MM.1S (cell line): ENCODE data around the gene CCDC188.

Experiments
- DNase-seq: peaks from one replicate; pipeline ENCODE4 v3.0.0-alpha.2; 2015
- H2AFZ ChIP-seq: fragments of 300-600 bp; sonication (generic); 2 replicates; pipeline ENCODE4 v1.6.0; 2016; ENCODE audit warnings: antibody characterized with exemption, low read length
- H3F3A ChIP-seq: fragments of 300-600 bp; sonication (generic); 2 replicates; pipeline ENCODE4 v1.6.1; 2016; ENCODE audit warnings: mild to moderate bottlenecking, antibody characterized with exemption, low read length, moderate library complexity, mixed read lengths; ENCODE audit not compliant: insufficient read depth
- H3K27ac ChIP-seq: fragments of 300-600 bp; sonication (generic); 2 replicates; pipeline ENCODE4 v1.5.1; 2016; ENCODE audit warnings: mild to moderate bottlenecking, low read length
- H3K27me3 ChIP-seq: fragments of 300-600 bp; sonication (generic); replicated peaks from 2 replicates; pipeline ENCODE4 v1.6.0; 2016; ENCODE audit warnings: low read length; ENCODE audit not compliant: insufficient read depth
- H3K36me3 ChIP-seq: fragments of 300-600 bp; sonication (generic); replicated peaks from 2 replicates; pipeline ENCODE4 v1.6.1; 2016; ENCODE audit warnings: mild to moderate bottlenecking, low read length, mixed read lengths; ENCODE audit not compliant: insufficient read depth
- H3K4me1 ChIP-seq: fragments of 300-600 bp; sonication (generic); 2 replicates; pipeline ENCODE4 v1.6.1; 2016; ENCODE audit warnings: low read length, mixed read lengths
- H3K4me2 ChIP-seq: fragments of 300-600 bp; sonication (generic); 2 replicates; pipeline ENCODE4 v1.6.0; 2016; ENCODE audit warnings: low read depth, low read length
- H3K4me3 ChIP-seq: fragments of 300-600 bp; sonication (generic); 2 replicates; pipeline ENCODE4 v1.5.1; 2016; ENCODE audit warnings: low read length, mixed read lengths
- H3K79me2 ChIP-seq: fragments of 300-600 bp; sonication (generic); 2 replicates; pipeline ENCODE4 v1.6.1; 2016; ENCODE audit warnings: mixed run types, low read length, mixed read lengths
- H3K9ac ChIP-seq: fragments of 300-600 bp; sonication (generic); 2 replicates; pipeline ENCODE4 v1.6.1; 2016; ENCODE audit warnings: low read length, mixed read lengths
- H3K9me2 ChIP-seq: fragments of 300-600 bp; sonication (generic); replicated peaks from 2 replicates; pipeline ENCODE4 v1.6.1; 2016; ENCODE audit warnings: mild to moderate bottlenecking, low read length, mixed read lengths; ENCODE audit not compliant: insufficient read depth
- H3K9me3 ChIP-seq: fragments of 300-600 bp; sonication (generic); replicated peaks from 2 replicates; pipeline ENCODE4 v1.6.1; 2016; ENCODE audit warnings: mild to moderate bottlenecking, low read length, mixed read lengths; ENCODE audit not compliant: insufficient read depth
- H4K20me1 ChIP-seq: fragments of 300-600 bp; sonication (generic); 2 replicates; pipeline ENCODE4 v1.6.1; 2016; ENCODE audit warnings: mild to moderate bottlenecking, low read length, moderate library complexity, mixed read lengths; ENCODE audit not compliant: insufficient read depth
- CTCF ChIP-seq: fragments of 300-600 bp; sonication (generic); IDR thresholded peaks from 2 replicates; pipeline ENCODE4 v1.5.1; 2016; ENCODE audit warnings: antibody characterized with exemption, low read length, mixed read lengths
- EZH2 ChIP-seq: fragments of 300-600 bp; sonication (generic); optimal IDR thresholded peaks from 2 replicates; pipeline ENCODE3; 2017; ENCODE audit warnings: low read depth, mild to moderate bottlenecking, antibody characterized with exemption, low read length, mixed read lengths
- EZH2phosphoT487 ChIP-seq: fragments of 300-600 bp; sonication (generic); IDR thresholded peaks from 2 replicates; pipeline ENCODE4 v1.6.1; 2018; ENCODE audit warnings: antibody characterized with exemption, low read length

CCDC188 gene

GRCh38 chr22:20156611-20157429, 6.0 kb upstream of the CCDC188 start:
- no peaks in the 10 kb centered on the region for H3K4me1 ChIP-seq
- no peak overlapping the region for H3K4me3 ChIP-seq
- no peaks in the 10 kb centered on the region for H3K79me2 ChIP-seq
- no peak overlapping the region for H3K4me2 ChIP-seq
- no peak overlapping the region for H3K9ac ChIP-seq
- peaks cover 84% of the 10 kb centered on the region for H3K27me3 ChIP-seq
- no peak for TF ChIP-seq EZH2phosphoT487
- no peak for TF ChIP-seq EZH2
- TF ChIP-seq CTCF, result peak; percentile 97
- peak; percentile 67 for DNase-seq
- H3F3A ChIP-seq, result no peaks in the 10 kb centered on the region
- H3K36me3 ChIP-seq, result no peaks in the 10 kb centered on the region
- no peaks in the 10 kb centered on the region for H4K20me1 ChIP-seq
- H2AFZ ChIP-seq, result no peak overlapping the region
- H3K9me3 ChIP-seq, result no peaks in the 10 kb centered on the region
- H3K9me2 ChIP-seq, result no peaks in the 10 kb centered on the region
- H3K27ac ChIP-seq, result no peak overlapping the region

GRCh38 chr22:20156042-20156389, 5.2 kb upstream of the CCDC188 start:
- Histone ChIP-seq H3K9me2 (no peaks in the 10 kb centered on the region), H3K4me2 (no peak overlapping the region)
- no peak for TF ChIP-seq CTCF
- no peak for TF ChIP-seq EZH2phosphoT487
- TF ChIP-seq EZH2, result no peak

GRCh38 chr22:20155330-20156041, 4.6 kb upstream of the CCDC188 start:
- H4K20me1 ChIP-seq, result no peaks in the 10 kb centered on the region
- no peak for TF ChIP-seq EZH2
- TF ChIP-seq CTCF, result no peak
- no peak for TF ChIP-seq EZH2phosphoT487
- no peaks in the 10 kb centered on the region for H3K79me2 ChIP-seq
- H3F3A ChIP-seq, result no peaks in the 10 kb centered on the region
- H2AFZ ChIP-seq, result no peak overlapping the region
- peaks cover 81% of the 10 kb centered on the region for H3K27me3 ChIP-seq
- no peak overlapping the region for H3K4me3 ChIP-seq
- no peak overlapping the region for H3K9ac ChIP-seq
- H3K4me1 ChIP-seq, result no peaks in the 10 kb centered on the region
- H3K9me3 ChIP-seq, result no peaks in the 10 kb centered on the region
- no peaks in the 10 kb centered on the region for H3K9me2 ChIP-seq
- H3K36me3 ChIP-seq, result no peaks in the 10 kb centered on the region
- DNase-seq, result peak; percentile 28
- no peak overlapping the region for H3K27ac ChIP-seq
- H3K4me2 ChIP-seq, result peak overlapping the region; percentile 18

More at GRCh38 chr22:20156042-20156389, 5.2 kb upstream of the CCDC188 start:
- no peak for DNase-seq
- Histone ChIP-seq H3F3A (no peaks in the 10 kb centered on the region), H3K36me3 (no peaks in the 10 kb centered on the region), H2AFZ (no peak overlapping the region), H3K4me3 (no peak overlapping the region), H3K9ac (no peak overlapping the region), H3K27ac (no peak overlapping the region), H3K9me3 (no peaks in the 10 kb centered on the region), H4K20me1 (no peaks in the 10 kb centered on the region), H3K4me1 (no peaks in the 10 kb centered on the region), H3K27me3 (peaks cover 82% of the 10 kb centered on the region), H3K79me2 (no peaks in the 10 kb centered on the region)
